ENCODE data around the gene KHNYN. TPM values are rescaled to one million over a fixed set of nuclear protein-coding genes. Genes with fewer than 3 reads are reported as not detected.

Gene KHNYN
- total and polyA plus RNA-seq, 2 of the 8 experiments (the other 6 are each of a cell fraction or from before 2014, with no cell fraction given) = 7.6 to 22.3 TPM

- Histone ChIP-seq H2BK15ac (ENCODE audit: low read length) (no peak overlapping the region), H3K56ac (replicated peaks; ENCODE audit: insufficient read length, low read depth, low read length) (no peak overlapping the region), H3K27ac (ENCODE audit: low read depth, low read length) (no peak overlapping the region), H3K4me2 (ENCODE audit: insufficient read depth in 1 of 2, low read depth in 2 of 2, low read length in 2 of 2) (no peak overlapping the region), H4K20me1 (replicated peaks in 1 of 2; ENCODE audit: control insufficient read depth in 1 of 2, insufficient read depth in 2 of 2, low read length in 2 of 2) (no peaks in the 10 kb centered on the region), H3K79me1 (ENCODE audit: low read depth, low read length) (no peaks in the 10 kb centered on the region), H3K36me3 (ENCODE audit: control insufficient read depth in 2 of 4, insufficient read depth in 4 of 4, low read length in 3 of 4) (no peaks in the 10 kb centered on the region), H2BK12ac (ENCODE audit: low read depth, low read length) (no peak overlapping the region), H3K27me3 (replicated peaks in 1 of 4; ENCODE audit: control insufficient read depth in 3 of 4, extremely low read depth in 1 of 4, insufficient read depth in 3 of 4, low read length in 3 of 4) (peaks cover 0 to 8% (median 5%) of the 10 kb centered on the region in 4 experiments; a peak in 4 of 7 replicates), H2BK5ac (ENCODE audit: low read depth, low read length) (no peak overlapping the region), H3K23me2 (ENCODE audit: low read depth, low read length) (no peaks in the 10 kb centered on the region), H3K23ac (ENCODE audit: insufficient read length) (no peak overlapping the region), H3K4me1 (replicated peaks in 1 of 4; ENCODE audit: control insufficient read depth in 3 of 4, insufficient read depth in 4 of 4, low read length in 3 of 4) (no peaks in the 10 kb centered on the region; a peak in 2 of 7 replicates), H2AK5ac (ENCODE audit: low read depth, low read length) (no peak overlapping the region), H2BK120ac (replicated peaks; ENCODE audit: low read depth, low read length) (no peak overlapping the region), H3K14ac (ENCODE audit: insufficient read length) (no peak overlapping the region), H4K8ac (ENCODE audit: extremely low read depth, insufficient read depth, low read length) (no peak overlapping the region), H4K91ac (replicated peaks; ENCODE audit: insufficient read length, low read length) (no peak overlapping the region), H2AFZ (ENCODE audit: low read length) (no peak overlapping the region), H3K4me3 (ENCODE audit: extremely low read depth in 1 of 4, insufficient read depth in 2 of 4, low read depth in 3 of 4, low read length in 4 of 4) (no peak overlapping the region), H2BK20ac (ENCODE audit: low read length) (no peak overlapping the region), H4K5ac (ENCODE audit: insufficient read length, low read depth, low read length) (no peak overlapping the region), H3K18ac (ENCODE audit: extremely low read depth, low read length) (no peak overlapping the region), H3K9ac (replicated peaks in 1 of 4; ENCODE audit: extremely low read depth in 1 of 4, low read depth in 3 of 4, low read length in 3 of 4) (no peak overlapping the region), H3K9me3 (ENCODE audit: insufficient read depth in 2 of 2, low read depth in 1 of 2, low read length in 1 of 2) (no peaks in the 10 kb centered on the region), H3K4ac (replicated peaks; ENCODE audit: insufficient read length, low read depth, low read length) (no peak overlapping the region), H3K79me2 (ENCODE audit: control insufficient read depth in 1 of 2, insufficient read depth in 2 of 2, low read length in 2 of 2) (no peaks in the 10 kb centered on the region)
- DNase-seq (ENCODE audit: low read depth in 1 of 2, low spot score in 2 of 2) (no peak), FAIRE-seq (no peak)
- TF ChIP-seq ASH2L (IDR thresholded peaks at IDR 0.05; ENCODE audit: low read length) (no peak), NRF1 (IDR thresholded peaks at IDR 0.05; ENCODE audit: low read depth, low read length) (no peak), SIX5 (IDR thresholded peaks at IDR 0.05; ENCODE audit: low read depth, low read length) (no peak), CBX8 (IDR thresholded peaks at IDR 0.05; ENCODE audit: borderline replicate concordance, low read depth, low read length) (no peak), SP1 (IDR thresholded peaks at IDR 0.05; ENCODE audit: low read depth, low read length) (no peak)
- POLR2A ChIA-PET (ENCODE audit: partially characterized antibody) = interaction anchor here (1.1 to 3.0 kb wide), 2 partner anchors 14 to 23 kb away, joined by 3 to 8 read pairs; partner anchors contain the start of gene NYNRIN
- CTCF ChIA-PET (ENCODE audit: partially characterized antibody) = interaction anchor here (0.6 to 21.3 kb wide), 7 partner anchors 9 to 93 kb away, joined by 3 to 664 read pairs (median 9); partner anchors contain the start of genes ADCY4, NFATC4 and RIPK3
- 80% methylated on average over 4 of the region's 4 CpGs; no CpG with 5 or more reads in 1 of the 2 experiments for WGBS, 2 experiments (ENCODE audit: extremely low coverage in 1 of 2, insufficient coverage in 1 of 2, insufficient read length in 1 of 2, insufficient replicate concordance in 2 of 2, low coverage in 1 of 2, low lambda C conversion rate in 2 of 2, missing lambda C conversion rate in 1 of 2)
Observed at GRCh38 chr14:24422261-24422660, 7.5 kb upstream of the KHNYN start.
